GM18499 (cell line): ENCODE results near the gene IGSF11.
"Not testable (repeated sequence)": the region's sequence is repeated elsewhere in the genome, so short reads cannot be mapped to it uniquely, and the experiment has no call there.

ENCODE experiments used
- ATAC-seq: cut with Tn5 transposase; IDR thresholded peaks from one replicate; pipeline ENCODE4 v1.9.1; 2021; ENCODE audit warnings: moderate number of reproducible peaks; ENCODE audit not compliant: insufficient read depth, unreplicated experiment

Gene IGSF11

GRCh38 chr3:118890206-118890605 is 144.4 kb downstream of the IGSF11 start:
- no peak for ATAC-seq

DNA sequence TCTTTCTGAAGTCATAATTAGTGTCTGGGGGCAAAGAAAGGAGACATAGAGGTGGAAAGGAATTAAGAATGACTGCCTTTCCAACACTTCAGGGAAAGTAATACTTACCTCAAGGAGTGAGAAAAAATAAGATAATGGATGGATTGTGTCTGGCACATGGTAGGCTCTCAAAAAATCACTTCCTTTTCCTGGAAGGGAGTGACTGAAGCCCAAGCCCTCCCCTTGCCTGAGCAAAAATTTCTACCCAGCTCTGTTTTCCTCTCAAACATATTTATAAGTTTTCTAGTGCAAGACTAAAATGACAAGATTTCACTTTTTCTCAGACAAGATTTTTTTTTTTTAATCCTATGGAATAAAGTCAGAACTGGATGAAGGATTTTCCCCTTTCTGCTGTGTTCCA is 145.0 kb downstream of the IGSF11 start:
- ATAC-seq: no peak

DNA sequence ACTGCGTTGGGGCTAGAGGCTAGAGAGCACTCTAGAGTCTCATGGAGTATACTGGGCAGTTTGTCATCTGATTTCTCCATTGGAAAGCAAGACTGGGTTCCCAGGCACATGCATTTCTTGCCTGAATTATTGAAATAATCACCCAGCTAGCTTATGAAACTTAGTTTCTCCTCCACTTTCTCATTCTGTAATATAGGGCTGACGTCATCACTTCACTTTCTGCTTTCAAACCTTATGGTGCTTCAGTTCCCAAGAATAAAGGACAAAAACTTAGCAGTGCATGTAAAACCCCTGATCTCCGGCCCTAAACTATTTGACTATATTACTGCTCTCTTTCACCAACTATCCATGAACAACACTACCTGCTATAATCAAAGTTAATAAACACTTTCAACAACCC is 147.9 kb downstream of the IGSF11 start:
- no peak for ATAC-seq

- no peak for ATAC-seq
These were observed 149.9 kb downstream of the IGSF11 start for GRCh38 chr3:118884748-118885206.

- ATAC-seq: peak; percentile 47
These were observed 152.2 kb downstream of the IGSF11 start for GRCh38 chr3:118882353-118882947.

GRCh38 chr3:118868051-118868450 is 166.6 kb downstream of the IGSF11 start:
- ATAC-seq: no peak

DNA sequence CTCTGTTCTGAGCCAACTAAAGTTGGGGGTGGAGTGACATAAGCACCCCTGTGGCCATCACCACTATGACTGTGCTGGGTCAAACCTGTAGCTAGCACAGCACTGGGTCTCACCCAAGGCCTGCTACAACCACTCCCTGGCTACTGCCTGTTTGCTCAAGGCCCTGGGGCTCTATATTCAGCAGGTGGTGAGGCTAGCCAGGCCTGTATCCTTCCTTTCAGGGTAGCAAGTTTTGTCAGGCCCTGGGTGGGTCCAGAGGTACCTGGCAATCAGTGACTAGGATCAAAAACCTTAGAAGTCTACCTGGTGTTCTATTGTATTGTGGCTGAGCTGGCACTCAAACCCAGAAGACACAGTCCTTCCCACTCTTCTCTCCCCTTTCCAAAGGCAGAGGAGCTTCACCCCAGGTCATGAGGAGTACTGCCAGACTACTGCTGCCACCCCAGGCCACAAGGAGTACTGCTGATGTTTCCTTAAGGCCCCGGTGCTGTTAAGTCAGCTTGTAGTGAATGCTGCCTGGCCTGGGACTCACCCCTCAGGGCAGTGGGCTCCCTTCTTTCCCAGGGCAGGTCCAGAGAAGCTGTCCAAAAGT is 170.8 kb downstream of the IGSF11 start:
- ATAC-seq: no peak

- no peak for ATAC-seq
These were observed 174.7 kb downstream of the IGSF11 start for GRCh38 chr3:118859950-118860349.

GRCh38 chr3:118851466-118852193 is 183.0 kb downstream of the IGSF11 start:
- not testable (repeated sequence) for ATAC-seq

DNA sequence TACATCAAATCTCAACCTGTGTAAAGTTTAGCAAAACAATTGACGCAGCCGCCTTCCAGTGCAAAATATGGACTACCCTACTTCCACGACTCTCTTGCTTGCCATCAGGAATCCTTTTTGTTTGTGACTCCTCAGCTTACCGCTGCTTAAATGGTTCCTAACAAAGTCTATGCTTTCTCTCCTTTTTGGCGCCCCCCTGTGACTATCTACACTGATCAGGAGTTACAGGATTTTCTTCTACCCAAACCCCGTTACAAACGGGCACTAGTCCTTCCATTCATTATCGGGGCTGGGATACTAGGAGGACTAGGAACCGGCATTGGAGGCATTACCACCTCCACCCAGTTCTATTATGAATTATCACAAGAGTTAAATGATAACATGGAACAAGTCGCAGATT is 184.0 kb downstream of the IGSF11 start:
- no peak for ATAC-seq
